NCI-H82 (cell line): ENCODE data around the gene OXT.
"Not testable (repeated sequence)": the region's sequence is repeated elsewhere in the genome, so short reads cannot be mapped to it uniquely, and the experiment has no call there.

Experiments
- DNase-seq: peaks from one replicate; lab custom pipeline; 2025; lab: John Stamatoyannopoulos, UW

OXT gene

DNA sequence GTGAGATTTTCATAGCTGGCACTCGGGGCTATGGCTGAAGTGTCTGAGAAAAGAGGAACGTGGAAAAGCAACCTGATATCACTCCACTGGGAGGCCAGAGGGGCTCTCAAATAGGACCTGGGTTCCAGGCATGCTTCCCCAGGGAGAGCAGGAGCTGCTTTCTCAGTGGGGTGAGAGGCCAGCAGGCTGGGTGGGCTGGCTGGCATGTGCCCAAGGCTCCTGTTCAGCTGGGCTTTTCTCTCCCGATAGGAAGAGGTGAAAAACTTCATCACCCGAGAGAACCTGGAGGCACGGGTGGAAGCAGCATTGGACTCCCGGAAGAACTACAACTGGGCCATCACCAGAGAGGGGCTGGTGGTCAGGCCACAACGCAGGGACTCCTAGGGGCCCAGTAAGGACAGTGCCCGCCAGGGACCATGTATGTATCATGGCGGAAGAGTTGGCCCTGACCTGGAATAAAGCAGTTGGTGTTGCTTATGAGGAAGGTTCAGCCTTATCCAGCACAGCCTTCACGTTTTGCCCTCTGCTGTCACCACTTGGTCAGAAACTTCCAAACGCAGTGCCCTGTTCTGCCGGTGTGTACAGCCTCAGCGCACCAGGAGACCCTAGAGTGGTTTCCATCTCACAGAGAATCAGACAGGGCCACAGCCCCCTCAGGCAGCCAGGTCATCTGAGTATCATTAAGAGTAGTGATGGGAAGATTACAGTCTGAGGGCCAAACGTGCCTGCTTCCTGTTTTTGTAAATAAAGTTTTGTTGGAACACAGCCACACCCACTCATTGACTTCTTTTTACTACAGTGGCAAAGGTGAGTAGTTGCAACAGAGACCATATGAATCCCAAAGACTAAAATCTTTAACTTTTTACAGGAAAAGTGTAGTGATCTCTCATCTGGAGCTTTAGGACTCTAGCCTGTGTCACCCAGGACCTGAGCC, 23.7 kb upstream of the OXT start:
- no peak for DNase-seq

GRCh38 chr20:3051385-3052019, 19.9 kb upstream of the OXT start:
- no peak for DNase-seq

- DNase-seq, result no peak
Observed at GRCh38 chr20:3059489-3059888, 11.9 kb upstream of the OXT start.

DNA sequence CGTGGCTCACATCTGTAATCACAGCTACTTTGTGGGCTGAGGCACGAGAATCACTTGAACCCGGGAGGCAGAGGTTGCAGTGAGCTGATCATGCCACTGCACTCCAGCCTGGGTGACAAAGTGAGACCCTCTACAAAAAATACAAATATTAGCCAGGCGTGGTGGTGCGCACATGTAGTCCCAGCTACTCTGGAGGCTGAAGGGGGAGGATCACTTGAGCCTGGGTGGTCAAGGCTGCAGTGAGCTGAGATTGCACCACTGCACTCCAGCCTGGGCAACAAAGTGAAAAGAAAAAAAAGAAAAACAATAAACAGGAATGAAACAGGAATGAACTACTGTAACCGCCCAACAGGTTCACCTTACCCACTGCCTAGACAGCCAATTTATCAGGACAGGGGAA, 7.3 kb upstream of the OXT start:
- DNase-seq, result not testable (repeated sequence)

DNA sequence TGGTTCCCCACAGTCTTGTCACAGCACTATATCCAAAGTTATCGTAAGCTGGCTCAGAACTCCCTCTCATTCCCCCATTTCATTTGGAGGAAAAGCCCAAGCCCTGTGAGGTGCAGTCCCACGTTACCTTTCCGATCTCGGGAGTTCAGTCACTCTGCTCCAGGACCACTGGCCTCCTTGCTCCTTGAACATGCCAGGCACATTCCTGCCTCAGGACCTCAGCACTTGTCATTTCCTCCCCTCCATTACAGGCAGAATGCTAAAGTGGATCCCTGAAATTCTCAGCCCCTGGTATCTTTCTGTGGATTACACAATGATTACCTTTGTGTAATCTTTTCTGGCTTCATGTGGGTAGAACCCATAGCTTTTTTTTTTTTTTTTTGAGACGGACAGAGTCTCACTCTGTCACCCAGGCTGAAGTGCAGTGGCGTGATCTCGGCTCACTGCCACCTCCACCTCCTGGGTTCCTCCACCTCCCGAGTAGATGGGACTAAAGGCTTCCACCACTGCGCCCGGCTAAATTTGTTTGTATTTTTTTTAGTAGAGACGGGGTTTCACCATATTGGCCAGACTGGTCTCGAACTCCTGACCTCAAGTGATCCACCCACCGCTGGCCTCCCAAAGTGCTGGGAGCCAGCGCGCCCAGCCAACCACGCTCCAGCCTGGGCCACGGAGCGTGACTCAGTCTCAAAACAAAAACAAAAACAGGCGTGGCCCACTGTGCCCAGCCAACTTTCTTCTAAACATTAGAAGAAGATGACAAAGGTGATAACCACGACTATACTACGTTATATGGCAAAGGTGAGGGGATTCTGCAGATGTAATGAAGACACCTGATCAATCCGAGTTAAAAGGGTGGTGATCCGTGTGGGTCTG, 4.0 kb upstream of the OXT start:
- DNase-seq, result no peak

DNA sequence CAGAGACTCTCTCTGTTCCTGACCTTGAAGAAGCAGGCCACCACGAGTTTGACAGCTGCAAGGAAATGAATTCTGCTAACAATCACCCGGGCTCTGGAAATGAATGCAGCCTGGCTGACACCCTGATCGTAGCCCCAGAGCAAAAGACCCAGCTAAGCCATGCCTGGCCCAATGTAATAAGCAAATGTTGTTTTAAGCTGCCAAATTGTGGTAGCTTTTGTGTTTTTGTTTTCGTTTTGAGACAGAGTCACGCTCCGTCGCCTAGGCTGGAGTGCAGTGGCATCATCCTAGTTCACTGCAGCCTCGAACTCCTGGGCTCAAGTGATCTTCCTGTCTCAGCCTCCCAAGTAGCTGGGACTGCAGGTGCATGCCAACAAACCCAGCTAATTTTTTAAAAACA, 3.3 kb upstream of the OXT start:
- DNase-seq, result no peak

- DNase-seq, result peak; percentile 24
Observed at GRCh38 chr20:3068986-3069900, 2.2 kb upstream of the OXT start.

DNA sequence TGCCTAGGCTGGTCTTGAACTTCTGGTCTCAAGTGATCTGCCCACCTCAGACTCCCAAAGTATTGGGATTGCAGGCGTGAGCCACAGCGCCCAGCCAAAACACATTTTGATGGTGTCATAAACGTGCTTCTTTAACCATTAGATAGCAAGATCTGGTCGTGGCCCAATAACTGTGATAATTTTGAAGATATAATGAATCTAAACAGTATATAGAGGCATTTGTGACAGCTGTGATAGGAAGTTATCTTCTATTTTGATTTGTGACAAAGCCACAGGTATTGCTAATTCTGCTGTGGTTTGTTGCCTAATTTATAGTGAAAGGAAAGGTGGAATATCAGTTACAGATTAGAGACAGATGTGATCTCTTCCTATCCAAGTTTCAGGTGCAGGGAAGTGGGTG, 695 bp upstream of the OXT start:
- DNase-seq, result no peak

- no peak for DNase-seq
Observed at GRCh38 chr20:3071266-3071609, 182 bp upstream of the OXT start.

DNA sequence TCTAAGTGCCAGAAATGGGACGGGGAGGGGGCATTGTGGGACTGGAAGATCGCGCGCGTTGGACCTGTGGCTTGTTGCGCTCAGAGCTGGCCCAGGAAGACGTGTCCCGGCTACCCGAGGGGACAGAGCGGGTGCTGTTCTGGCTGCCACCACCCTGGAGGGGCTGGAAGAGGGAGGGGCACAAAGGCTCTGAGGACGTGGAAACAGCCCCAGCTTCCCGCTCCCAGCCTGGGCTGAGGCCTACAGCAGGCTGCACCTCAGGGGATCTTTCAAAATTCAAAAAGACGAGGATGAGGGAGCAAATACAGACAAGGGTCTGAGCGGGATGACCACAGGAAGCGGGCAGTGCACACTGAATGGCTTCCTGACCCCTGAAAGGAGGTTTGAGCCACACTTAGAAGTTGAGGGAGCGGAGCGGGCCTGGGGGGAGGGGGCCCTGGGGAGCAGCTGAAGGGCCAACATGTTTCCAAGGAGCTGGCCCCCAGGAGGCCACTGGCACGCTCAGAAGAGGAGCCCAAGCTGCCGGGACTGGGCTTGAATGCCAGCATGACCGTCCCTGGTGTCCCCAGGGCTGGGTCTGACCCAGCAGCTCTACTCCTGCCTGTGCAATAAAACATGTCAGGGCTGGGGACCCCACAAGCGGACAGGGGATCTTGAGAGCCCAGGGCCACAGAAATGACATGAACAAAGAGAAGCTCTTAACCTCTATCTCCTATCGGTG, 1.3 kb downstream of the OXT start:
- no peak for DNase-seq

GRCh38 chr20:3073251-3073643, 1.8 kb downstream of the OXT start:
- DNase-seq, result not testable (repeated sequence)

DNA sequence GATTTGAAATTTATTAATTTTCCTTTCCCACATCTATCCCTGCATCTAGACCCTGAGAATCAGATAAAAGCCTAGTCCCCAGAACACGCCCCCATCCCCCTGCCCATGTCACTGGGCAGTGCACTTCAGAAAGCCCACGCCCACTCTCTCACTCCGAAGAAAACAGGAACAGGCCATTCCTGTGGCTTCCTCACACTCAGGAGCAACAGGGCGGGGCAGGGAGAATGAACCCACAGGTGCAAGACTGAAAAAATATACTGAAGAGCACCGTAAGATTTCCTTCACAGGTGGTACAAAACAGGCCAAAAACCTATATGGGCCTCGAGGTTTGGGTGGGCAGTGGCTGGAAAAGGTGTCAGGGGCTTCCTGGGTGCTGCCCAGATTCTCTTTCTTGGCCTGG, 3.4 kb downstream of the OXT start:
- DNase-seq, result no peak

- not testable (repeated sequence) for DNase-seq
Observed at GRCh38 chr20:3075315-3075714, 3.9 kb downstream of the OXT start.

GRCh38 chr20:3077618-3078134, 6.3 kb downstream of the OXT start:
- DNase-seq, result no peak

DNA sequence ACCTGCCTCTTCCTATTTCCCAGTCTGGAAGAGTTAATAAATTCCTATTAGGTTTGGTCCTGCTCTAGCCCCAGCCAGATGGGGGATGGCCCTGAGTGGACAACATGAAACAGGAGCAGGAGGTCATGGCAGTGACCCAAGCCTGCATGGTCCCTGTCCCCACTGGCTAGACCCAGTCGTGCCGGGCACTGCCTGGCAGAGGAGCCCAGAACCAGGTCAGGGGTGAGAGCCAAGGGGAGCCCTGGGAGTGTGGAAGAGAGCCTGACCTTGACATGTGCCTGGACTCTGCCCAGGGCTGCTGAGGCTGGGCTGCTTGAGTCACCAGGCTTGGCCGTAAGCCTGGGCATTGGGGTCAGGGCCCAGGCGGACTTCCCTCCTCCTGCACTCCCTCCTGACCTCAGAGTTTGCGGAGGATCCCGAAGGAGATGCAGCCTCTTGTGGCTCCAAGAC, 9.5 kb downstream of the OXT start:
- DNase-seq, result no peak

GRCh38 chr20:3081641-3082040, 10.2 kb downstream of the OXT start:
- DNase-seq, result no peak

- DNase-seq, result peak; percentile 29
Observed at GRCh38 chr20:3082306-3082951, 11.0 kb downstream of the OXT start.

DNA sequence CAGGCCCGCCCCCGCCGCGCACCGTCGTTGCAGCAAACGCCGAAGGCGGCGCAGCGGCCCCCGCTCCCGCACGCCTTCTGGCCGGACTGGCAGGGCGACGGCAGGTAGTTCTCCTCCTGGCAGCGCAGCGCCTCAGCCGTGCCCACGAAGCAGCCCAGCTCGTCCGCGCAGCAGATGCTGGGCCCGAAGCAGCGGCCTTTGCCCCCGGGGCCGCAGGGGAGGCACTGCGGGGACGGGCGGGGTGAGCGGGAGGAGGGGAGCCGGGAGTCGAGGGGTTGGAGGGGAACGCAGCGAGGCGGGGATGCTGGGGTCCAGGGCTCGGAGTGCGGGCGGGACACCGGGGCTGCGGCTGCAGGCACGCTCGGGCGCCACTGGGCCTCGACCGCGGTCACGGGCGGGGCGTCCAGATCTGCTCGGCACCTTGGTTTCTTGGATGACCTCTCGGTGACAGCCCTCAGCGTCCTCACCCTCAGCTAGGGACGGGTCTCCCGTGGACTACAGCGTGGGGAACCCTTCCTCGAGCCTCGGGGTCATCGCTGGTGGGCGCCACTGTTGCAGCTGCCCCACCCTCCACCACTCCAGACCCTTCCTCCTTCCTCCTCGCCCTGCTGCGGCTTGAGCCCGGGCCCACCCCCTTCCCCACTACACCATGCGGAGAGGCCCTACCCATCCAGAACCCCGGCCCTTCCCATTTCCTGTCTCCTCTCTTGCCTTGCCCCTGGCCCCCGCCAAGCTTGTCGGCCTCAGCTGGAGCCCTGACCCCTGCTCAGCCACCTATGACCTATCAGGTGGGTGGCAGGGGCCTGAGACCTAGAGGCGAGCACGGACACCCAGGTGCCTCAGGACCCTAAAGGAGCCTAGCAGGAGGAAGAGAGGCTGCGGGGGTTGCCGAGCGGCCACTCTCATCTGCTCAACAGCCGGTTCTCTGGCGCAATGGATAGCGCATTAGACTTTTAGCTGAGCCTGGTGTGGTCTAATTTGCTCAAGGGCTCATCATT, 11.8 kb downstream of the OXT start:
- no peak for DNase-seq
